ENCODE data around the gene LIN54.

Gene LIN54

GRCh38 chr4:82885410-82885809 is 125.2 kb downstream of the LIN54 start:
- H3K4me3 ChIP-seq (ENCODE audit: low read depth, low read length), result no peak overlapping the region
- no peak for TF ChIP-seq CTCF (IDR thresholded peaks at IDR 0.05; ENCODE audit: insufficient read depth, low read depth, low read length, missing control alignments)
- no peak for DNase-seq (ENCODE audit: low read depth)
